GM23338 (cell line): ENCODE measurements around the gene TEKT5.

Source experiments
- EZH2 ChIP-seq: fragments of 200-600 bp; sonication (generic); IDR thresholded peaks from one replicate; pipeline ENCODE4 v1.8.0; 2017; ENCODE audit warnings: antibody characterized with exemption, mild to moderate bottlenecking, low read depth; ENCODE audit not compliant: unreplicated experiment
- EZH2phosphoT487 ChIP-seq: fragments of 200-600 bp; sonication (generic); IDR thresholded peaks from one replicate; pipeline ENCODE4 v1.8.1; 2018; ENCODE audit warnings: antibody characterized with exemption; ENCODE audit not compliant: unreplicated experiment
- JUNB ChIP-seq: IDR thresholded peaks from one replicate; pipeline ENCODE4 v1.6.1; 2016; ENCODE audit warnings: antibody characterized with exemption; ENCODE audit not compliant: unreplicated experiment
- NANOG ChIP-seq: IDR thresholded peaks from 2 replicates; pipeline ENCODE4 v1.6.1; 2016; ENCODE audit warnings: antibody characterized with exemption, borderline replicate concordance
- POLR2AphosphoS5 ChIP-seq: IDR thresholded peaks from 2 replicates; pipeline ENCODE4 v1.6.1; 2016; ENCODE audit warnings: antibody characterized with exemption, low read depth
- ZNF331 ChIP-seq: fragments of 250-450 bp; sonication (Bioruptor Pico); IDR thresholded peaks from 2 replicates; pipeline ENCODE4 v1.5.0; 2020; ENCODE audit warnings: low read depth, mild to moderate bottlenecking, moderate library complexity
- TF ChIP-seq, protein P1 (sequence below): IDR thresholded peaks from one replicate; pipeline ENCODE4 v1.6.1; 2018; ENCODE audit warnings: antibody characterized with exemption; ENCODE audit not compliant: unreplicated experiment
- TF ChIP-seq, protein P2 (sequence below), 2 experiments: fragments of 200-600 bp in 1 of 2; sonication (generic) in 1 of 2; conservative IDR thresholded peaks; 2 replicates each; pipeline versions ENCODE4 v1.5.1 to v1.6.1; 2016 to 2017; ENCODE audit warnings: antibody characterized with exemption in 2 of 2, low read depth in 2 of 2, mild to moderate bottlenecking in 2 of 2, moderate library complexity in 1 of 2
- TF ChIP-seq, protein P3 (sequence below): fragments of 250-450 bp; sonication (Bioruptor Pico); IDR thresholded peaks from 2 replicates; pipeline ENCODE4 v1.5.0; 2020; ENCODE audit warnings: mild to moderate bottlenecking, moderate library complexity
- TF ChIP-seq, protein P4 (sequence below): IDR thresholded peaks from 2 replicates; pipeline ENCODE4 v1.6.1; 2016; ENCODE audit warnings: antibody characterized with exemption

DNA sequence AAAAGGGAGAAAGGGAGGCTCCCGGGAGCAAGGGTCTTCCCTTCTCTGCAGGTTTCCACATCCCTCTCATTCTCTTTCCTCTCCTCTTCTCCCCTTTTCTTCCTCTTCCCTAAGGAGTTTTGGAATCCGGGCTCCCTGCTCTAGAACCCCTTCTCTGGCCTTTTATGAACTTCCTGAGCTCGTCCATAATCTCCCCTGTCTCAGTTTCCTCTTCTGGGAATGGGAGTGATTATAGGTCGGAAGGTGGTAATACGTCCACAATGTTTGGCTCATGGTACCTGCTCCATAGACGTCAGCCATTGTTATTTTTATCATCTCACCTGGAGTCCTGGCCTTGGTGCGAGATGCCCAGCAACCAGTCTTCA is 113.9 kb downstream of the TEKT5 start:
- TF ChIP-seq EZH2 (no peak), POLR2AphosphoS5 (no peak), ZNF331 (CRISPR knock-in tag) (no peak), EZH2phosphoT487 (no peak), NANOG (no peak), JUNB (no peak)
- TF ChIP-seq, protein P1, sequence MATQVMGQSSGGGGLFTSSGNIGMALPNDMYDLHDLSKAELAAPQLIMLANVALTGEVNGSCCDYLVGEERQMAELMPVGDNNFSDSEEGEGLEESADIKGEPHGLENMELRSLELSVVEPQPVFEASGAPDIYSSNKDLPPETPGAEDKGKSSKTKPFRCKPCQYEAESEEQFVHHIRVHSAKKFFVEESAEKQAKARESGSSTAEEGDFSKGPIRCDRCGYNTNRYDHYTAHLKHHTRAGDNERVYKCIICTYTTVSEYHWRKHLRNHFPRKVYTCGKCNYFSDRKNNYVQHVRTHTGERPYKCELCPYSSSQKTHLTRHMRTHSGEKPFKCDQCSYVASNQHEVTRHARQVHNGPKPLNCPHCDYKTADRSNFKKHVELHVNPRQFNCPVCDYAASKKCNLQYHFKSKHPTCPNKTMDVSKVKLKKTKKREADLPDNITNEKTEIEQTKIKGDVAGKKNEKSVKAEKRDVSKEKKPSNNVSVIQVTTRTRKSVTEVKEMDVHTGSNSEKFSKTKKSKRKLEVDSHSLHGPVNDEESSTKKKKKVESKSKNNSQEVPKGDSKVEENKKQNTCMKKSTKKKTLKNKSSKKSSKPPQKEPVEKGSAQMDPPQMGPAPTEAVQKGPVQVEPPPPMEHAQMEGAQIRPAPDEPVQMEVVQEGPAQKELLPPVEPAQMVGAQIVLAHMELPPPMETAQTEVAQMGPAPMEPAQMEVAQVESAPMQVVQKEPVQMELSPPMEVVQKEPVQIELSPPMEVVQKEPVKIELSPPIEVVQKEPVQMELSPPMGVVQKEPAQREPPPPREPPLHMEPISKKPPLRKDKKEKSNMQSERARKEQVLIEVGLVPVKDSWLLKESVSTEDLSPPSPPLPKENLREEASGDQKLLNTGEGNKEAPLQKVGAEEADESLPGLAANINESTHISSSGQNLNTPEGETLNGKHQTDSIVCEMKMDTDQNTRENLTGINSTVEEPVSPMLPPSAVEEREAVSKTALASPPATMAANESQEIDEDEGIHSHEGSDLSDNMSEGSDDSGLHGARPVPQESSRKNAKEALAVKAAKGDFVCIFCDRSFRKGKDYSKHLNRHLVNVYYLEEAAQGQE, result no peak
- TF ChIP-seq, protein P2, sequence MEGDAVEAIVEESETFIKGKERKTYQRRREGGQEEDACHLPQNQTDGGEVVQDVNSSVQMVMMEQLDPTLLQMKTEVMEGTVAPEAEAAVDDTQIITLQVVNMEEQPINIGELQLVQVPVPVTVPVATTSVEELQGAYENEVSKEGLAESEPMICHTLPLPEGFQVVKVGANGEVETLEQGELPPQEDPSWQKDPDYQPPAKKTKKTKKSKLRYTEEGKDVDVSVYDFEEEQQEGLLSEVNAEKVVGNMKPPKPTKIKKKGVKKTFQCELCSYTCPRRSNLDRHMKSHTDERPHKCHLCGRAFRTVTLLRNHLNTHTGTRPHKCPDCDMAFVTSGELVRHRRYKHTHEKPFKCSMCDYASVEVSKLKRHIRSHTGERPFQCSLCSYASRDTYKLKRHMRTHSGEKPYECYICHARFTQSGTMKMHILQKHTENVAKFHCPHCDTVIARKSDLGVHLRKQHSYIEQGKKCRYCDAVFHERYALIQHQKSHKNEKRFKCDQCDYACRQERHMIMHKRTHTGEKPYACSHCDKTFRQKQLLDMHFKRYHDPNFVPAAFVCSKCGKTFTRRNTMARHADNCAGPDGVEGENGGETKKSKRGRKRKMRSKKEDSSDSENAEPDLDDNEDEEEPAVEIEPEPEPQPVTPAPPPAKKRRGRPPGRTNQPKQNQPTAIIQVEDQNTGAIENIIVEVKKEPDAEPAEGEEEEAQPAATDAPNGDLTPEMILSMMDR (conservative IDR thresholded peaks at IDR 0.05; ENCODE audit: low read depth in 2 of 2), result no peak
- TF ChIP-seq, protein P3, sequence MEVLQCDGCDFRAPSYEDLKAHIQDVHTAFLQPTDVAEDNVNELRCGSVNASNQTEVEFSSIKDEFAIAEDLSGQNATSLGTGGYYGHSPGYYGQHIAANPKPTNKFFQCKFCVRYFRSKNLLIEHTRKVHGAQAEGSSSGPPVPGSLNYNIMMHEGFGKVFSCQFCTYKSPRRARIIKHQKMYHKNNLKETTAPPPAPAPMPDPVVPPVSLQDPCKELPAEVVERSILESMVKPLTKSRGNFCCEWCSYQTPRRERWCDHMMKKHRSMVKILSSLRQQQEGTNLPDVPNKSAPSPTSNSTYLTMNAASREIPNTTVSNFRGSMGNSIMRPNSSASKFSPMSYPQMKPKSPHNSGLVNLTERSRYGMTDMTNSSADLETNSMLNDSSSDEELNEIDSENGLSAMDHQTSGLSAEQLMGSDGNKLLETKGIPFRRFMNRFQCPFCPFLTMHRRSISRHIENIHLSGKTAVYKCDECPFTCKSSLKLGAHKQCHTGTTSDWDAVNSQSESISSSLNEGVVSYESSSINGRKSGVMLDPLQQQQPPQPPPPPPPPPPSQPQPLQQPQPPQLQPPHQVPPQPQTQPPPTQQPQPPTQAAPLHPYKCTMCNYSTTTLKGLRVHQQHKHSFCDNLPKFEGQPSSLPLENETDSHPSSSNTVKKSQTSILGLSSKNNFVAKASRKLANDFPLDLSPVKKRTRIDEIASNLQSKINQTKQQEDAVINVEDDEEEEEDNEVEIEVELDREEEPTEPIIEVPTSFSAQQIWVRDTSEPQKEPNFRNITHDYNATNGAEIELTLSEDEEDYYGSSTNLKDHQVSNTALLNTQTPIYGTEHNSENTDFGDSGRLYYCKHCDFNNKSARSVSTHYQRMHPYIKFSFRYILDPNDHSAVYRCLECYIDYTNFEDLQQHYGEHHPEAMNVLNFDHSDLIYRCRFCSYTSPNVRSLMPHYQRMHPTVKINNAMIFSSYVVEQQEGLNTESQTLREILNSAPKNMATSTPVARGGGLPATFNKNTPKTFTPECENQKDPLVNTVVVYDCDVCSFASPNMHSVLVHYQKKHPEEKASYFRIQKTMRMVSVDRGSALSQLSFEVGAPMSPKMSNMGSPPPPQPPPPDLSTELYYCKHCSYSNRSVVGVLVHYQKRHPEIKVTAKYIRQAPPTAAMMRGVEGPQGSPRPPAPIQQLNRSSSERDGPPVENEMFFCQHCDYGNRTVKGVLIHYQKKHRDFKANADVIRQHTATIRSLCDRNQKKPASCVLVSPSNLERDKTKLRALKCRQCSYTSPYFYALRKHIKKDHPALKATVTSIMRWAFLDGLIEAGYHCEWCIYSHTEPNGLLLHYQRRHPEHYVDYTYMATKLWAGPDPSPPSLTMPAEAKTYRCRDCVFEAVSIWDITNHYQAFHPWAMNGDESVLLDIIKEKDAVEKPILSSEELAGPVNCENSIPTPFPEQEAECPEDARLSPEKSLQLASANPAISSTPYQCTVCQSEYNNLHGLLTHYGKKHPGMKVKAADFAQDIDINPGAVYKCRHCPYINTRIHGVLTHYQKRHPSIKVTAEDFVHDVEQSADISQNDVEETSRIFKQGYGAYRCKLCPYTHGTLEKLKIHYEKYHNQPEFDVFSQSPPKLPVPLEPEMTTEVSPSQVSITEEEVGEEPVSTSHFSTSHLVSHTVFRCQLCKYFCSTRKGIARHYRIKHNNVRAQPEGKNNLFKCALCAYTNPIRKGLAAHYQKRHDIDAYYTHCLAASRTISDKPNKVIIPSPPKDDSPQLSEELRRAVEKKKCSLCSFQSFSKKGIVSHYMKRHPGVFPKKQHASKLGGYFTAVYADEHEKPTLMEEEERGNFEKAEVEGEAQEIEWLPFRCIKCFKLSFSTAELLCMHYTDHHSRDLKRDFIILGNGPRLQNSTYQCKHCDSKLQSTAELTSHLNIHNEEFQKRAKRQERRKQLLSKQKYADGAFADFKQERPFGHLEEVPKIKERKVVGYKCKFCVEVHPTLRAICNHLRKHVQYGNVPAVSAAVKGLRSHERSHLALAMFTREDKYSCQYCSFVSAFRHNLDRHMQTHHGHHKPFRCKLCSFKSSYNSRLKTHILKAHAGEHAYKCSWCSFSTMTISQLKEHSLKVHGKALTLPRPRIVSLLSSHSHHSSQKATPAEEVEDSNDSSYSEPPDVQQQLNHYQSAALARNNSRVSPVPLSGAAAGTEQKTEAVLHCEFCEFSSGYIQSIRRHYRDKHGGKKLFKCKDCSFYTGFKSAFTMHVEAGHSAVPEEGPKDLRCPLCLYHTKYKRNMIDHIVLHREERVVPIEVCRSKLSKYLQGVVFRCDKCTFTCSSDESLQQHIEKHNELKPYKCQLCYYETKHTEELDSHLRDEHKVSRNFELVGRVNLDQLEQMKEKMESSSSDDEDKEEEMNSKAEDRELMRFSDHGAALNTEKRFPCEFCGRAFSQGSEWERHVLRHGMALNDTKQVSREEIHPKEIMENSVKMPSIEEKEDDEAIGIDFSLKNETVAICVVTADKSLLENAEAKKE (CRISPR knock-in tag), result no peak
- TF ChIP-seq, protein P4, sequence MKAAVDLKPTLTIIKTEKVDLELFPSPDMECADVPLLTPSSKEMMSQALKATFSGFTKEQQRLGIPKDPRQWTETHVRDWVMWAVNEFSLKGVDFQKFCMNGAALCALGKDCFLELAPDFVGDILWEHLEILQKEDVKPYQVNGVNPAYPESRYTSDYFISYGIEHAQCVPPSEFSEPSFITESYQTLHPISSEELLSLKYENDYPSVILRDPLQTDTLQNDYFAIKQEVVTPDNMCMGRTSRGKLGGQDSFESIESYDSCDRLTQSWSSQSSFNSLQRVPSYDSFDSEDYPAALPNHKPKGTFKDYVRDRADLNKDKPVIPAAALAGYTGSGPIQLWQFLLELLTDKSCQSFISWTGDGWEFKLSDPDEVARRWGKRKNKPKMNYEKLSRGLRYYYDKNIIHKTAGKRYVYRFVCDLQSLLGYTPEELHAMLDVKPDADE, result no peak
